Muscle layer of duodenum (tissue), 2 donors: ENCODE results near the gene NT5C1A.

Experiments
- H3K27ac ChIP-seq: one replicate; pipeline ENCODE4 v1.7.0; 2013; ENCODE audit warnings: mild to moderate bottlenecking, low read length
- H3K27me3 ChIP-seq: one replicate; pipeline ENCODE4 v1.7.0; 2013; ENCODE audit warnings: low read depth, mild to moderate bottlenecking, control low read depth, low read length
- H3K36me3 ChIP-seq, 2 donors: one replicate each; pipeline ENCODE4 v1.7.0; 2013; ENCODE audit warnings: low read length in 2 of 2, control low read depth in 1 of 2, mild to moderate bottlenecking in 1 of 2; ENCODE audit not compliant: insufficient read depth in 2 of 2, control insufficient read depth in 1 of 2
- H3K4me1 ChIP-seq, 2 donors: one replicate each; pipeline ENCODE4 v1.7.0; 2013; ENCODE audit warnings: low read length in 2 of 2, mild to moderate bottlenecking in 2 of 2, control low read depth in 1 of 2, moderate library complexity in 1 of 2; ENCODE audit not compliant: insufficient read depth in 2 of 2, control insufficient read depth in 1 of 2
- H3K4me3 ChIP-seq, 2 donors: one replicate each; pipeline ENCODE4 v1.7.0; 2013; ENCODE audit warnings: low read length in 2 of 2, low read depth in 1 of 2, mild to moderate bottlenecking in 1 of 2
- H3K9me3 ChIP-seq, 2 donors: one replicate each; pipeline ENCODE4 v1.7.0; 2013; ENCODE audit warnings: low read length in 2 of 2, control low read depth in 1 of 2, mild to moderate bottlenecking in 1 of 2; ENCODE audit not compliant: control insufficient read depth in 1 of 2
- donor health status: healthy.

NT5C1A gene

DNA sequence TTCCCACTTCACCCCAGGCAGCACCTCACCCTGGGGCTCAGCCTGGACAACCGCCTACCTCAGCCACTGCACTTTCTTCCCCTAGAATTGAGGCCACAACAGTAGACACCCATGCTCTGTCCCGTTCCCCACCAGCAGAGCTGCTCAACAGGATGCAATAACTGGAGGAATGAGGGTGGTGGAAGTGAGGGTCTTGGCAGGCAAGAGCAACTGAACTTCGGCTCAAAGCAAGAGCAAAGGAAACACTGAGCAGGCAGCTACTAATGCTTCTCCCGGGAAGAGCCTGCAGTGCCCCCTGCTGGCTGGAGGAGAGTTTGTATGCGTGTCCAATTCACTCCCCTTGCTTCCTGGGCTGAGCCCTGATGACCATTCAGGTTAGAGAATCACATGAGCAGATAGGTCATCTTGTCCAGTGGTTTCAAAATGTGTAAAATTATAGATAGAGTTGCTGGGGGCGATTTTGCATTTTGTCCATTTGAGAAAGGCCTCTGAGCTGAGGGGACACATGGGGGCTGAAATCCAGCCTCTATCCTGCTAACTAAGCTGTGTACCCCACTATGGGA lies 13.9 kb downstream of the NT5C1A start:
- Histone ChIP-seq H3K4me1 (no peaks in the 10 kb centered on the region), H3K36me3 (no peaks in the 10 kb centered on the region), H3K27ac (no peak overlapping the region), H3K27me3 (no peaks in the 10 kb centered on the region), H3K4me3 (no peak overlapping the region), H3K9me3 (no peaks in the 10 kb centered on the region)

DNA sequence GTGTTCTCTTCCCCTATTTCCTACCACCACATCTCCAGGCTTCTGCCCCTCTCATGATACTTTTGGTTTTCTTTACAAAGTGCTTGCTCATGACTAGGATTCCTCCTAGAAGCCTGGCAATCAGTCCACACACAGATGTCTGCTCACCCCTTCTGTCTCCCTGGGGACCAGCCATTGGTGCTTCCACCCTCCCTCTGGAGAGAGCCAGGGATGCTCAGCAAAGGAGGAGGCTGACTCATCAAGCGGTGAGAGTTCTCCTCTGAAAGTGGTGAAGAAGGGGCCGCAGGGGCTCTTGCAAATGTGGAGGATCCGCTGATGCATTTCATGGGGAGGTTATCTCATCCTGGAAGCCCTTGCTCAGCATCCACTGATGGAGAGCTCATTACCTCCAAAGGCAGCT lies 14.5 kb downstream of the NT5C1A start:
- H3K27me3 ChIP-seq, result no peaks in the 10 kb centered on the region
- no peaks in the 10 kb centered on the region for H3K4me1 ChIP-seq
- no peaks in the 10 kb centered on the region for H3K9me3 ChIP-seq
- H3K36me3 ChIP-seq, result no peaks in the 10 kb centered on the region
- H3K27ac ChIP-seq, result no peak overlapping the region
- H3K4me3 ChIP-seq, result no peak overlapping the region

DNA sequence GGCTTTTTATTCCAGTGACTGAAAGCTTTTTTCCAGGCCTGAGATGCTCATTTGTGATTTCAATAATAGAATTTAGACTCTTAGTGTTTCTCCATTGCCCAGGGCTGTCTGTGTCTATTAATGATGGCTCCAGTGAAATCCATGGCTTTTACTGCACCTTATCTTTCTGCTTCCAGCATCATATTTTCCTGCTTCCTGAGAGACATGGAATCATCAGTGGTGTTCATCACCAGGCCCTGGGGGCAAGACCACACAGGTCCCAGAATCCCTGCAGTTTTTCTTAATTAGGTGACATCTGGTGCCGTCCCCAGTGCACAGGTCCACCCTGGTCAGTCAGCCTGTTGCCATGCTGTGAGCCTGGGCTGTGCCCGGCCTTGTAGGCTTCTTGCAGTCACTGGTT lies 15.5 kb downstream of the NT5C1A start:
- Histone ChIP-seq H3K36me3 (no peaks in the 10 kb centered on the region), H3K4me3 (no peak overlapping the region), H3K9me3 (no peaks in the 10 kb centered on the region), H3K27me3 (no peaks in the 10 kb centered on the region), H3K27ac (no peak overlapping the region), H3K4me1 (no peaks in the 10 kb centered on the region)

DNA sequence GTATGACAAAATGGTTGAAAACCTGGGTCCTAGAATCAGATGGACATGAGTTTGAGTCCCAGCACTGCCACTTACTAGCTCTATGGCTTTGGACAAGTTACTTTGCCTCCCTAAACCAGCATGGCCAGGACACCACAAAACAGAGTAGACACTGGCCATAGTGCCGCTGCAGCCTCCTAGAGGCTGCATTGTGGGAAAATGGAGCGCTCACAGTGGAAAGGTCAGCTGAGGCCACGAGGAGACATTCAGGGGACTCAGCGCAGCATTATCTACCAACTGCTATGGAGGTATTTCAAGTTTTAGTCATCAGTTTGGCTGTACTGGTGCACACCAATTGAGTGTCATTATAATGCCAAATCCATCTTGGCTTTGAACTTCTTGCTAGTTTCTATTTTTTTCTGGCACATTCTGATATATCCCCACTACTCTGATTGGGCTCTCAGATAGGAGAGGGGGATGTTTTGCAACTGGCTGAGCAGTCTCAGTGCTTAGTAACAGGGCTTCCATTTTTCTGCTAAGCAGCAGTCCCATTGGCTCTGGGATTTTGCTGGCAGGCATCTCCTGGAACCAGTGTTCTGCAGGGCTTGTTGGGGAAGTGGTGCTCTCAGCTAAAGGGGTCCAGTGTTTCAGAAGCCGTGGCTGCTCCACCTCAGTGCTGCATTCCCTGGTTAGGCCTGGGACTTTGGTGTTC lies 16.2 kb downstream of the NT5C1A start:
- no peaks in the 10 kb centered on the region for H3K27me3 ChIP-seq
- H3K4me3 ChIP-seq, result no peak overlapping the region
- H3K27ac ChIP-seq, result no peak overlapping the region
- H3K36me3 ChIP-seq, result no peaks in the 10 kb centered on the region
- H3K9me3 ChIP-seq, result no peaks in the 10 kb centered on the region
- no peaks in the 10 kb centered on the region for H3K4me1 ChIP-seq

DNA sequence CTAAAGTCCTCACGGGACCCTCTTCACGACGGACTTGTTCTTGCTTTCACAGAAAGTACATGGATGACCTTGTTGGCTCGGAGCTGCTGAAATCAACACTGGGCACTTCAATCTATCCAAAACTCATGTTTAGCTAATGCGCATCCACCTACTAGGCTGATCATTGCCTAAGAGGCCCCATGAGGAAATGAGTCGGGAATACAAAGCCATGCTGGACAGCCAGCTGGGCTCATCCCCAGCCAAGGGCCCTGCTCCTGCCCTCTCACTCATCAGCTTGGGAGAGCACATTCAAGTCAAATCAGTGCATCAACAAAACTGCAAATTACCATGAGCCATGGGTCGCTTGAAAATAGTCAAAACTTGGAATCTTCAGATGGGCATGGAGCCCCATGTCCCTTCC lies 17.6 kb downstream of the NT5C1A start:
- Histone ChIP-seq H3K27ac (no peak overlapping the region), H3K9me3 (no peaks in the 10 kb centered on the region), H3K36me3 (no peaks in the 10 kb centered on the region), H3K4me1 (no peaks in the 10 kb centered on the region), H3K27me3 (no peaks in the 10 kb centered on the region), H3K4me3 (no peak overlapping the region)

DNA sequence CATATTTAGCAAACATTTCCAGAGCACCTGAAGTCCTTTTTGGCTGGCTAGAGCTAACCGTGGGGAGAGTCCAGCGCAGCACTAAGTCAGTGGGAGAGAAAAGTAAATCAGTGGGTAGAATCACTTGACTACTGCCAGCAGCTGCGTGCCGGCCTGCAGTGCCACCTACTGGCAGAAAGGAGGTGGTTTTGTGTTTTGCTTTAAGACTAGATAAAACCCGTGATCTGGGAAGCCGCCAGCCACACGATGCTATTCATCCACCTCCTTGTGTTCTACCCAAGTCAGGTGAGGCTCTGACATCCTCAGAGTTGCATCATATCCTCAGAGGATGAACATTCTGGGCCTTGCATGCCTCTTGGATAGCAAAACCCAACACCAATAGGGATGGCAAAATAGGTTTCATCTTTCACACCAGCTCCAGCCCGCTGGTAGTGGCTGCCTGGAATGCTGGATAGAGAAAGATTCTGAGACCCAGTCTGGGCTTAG lies 18.3 kb downstream of the NT5C1A start:
- Histone ChIP-seq H3K4me3 (no peak overlapping the region), H3K36me3 (no peaks in the 10 kb centered on the region), H3K4me1 (no peaks in the 10 kb centered on the region), H3K27ac (no peak overlapping the region), H3K27me3 (no peaks in the 10 kb centered on the region), H3K9me3 (no peaks in the 10 kb centered on the region)

DNA sequence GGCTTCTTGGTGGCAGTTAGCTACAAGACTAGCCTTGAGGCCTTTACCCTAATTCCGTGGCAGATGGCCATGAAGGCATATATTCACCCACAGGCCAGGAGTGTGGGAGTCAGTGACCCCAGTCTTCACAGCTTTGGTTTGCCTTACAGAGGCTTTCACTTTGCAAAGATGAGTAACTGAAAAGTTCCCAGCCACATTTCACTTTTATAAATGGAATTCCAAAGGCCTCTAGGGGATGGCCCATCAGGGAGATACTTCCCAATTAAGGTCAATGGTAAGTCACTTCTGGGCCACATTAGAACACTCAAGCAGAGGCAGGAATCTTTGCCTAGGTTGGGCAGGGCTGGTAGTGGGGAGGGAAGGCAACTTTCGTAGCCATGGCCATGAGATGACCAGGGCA lies 19.4 kb downstream of the NT5C1A start:
- peaks cover 0 to 4% of the 10 kb centered on the region in 2 donors for H3K4me1 ChIP-seq
- no peak overlapping the region for H3K4me3 ChIP-seq
- H3K27me3 ChIP-seq, result peaks cover 6% of the 10 kb centered on the region
- H3K36me3 ChIP-seq, result no peaks in the 10 kb centered on the region
- no peaks in the 10 kb centered on the region for H3K9me3 ChIP-seq
- H3K27ac ChIP-seq, result no peak overlapping the region

DNA sequence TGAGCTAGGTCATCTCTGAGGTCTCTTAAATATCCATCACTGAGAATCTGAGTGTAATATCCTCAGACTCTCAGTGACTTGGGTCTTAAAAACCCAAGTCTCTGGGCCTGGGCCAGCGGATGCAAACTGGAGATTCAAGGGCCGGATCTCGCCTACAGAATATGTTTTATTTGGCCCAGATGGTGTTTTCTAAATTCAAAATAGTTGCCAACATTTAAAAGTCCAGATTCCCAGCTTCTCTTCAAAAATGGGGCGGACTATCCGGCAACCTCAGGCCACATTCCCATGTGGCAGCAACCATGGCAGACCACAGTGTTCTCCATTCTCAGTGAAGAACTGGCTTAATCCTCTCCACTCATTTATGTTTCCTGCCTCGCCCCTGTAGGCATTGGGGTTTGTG lies 19.8 kb downstream of the NT5C1A start:
- H3K36me3 ChIP-seq, result no peaks in the 10 kb centered on the region
- no peak overlapping the region for H3K27ac ChIP-seq
- H3K27me3 ChIP-seq, result peaks cover 6% of the 10 kb centered on the region
- H3K4me1 ChIP-seq, result peaks cover 0 to 8% of the 10 kb centered on the region in 2 donors
- no peaks in the 10 kb centered on the region for H3K9me3 ChIP-seq
- H3K4me3 ChIP-seq, result no peak overlapping the region

DNA sequence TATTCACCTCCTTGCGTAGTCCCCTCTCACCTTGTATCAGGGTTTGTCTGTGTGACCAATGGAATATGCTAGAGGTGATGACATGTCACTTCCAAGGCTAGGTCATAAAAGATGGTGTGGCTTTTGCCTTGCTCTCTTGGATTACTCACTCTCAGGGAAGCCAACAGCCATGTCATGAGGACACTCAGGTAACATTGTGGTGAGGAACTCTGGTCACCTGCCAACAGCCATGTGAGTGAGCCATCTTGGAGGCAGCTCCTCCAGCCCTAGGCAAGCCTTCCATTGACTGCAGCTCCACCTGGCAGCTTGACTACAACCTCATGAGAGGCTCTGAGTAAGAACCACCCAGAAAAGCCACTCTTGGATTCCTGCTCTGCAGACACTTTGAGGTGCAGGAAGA lies 21.5 kb downstream of the NT5C1A start:
- Histone ChIP-seq H3K9me3 (no peaks in the 10 kb centered on the region), H3K27me3 (peaks cover 6% of the 10 kb centered on the region), H3K27ac (no peak overlapping the region), H3K36me3 (no peaks in the 10 kb centered on the region), H3K4me3 (no peak overlapping the region), H3K4me1 (peaks cover 0 to 8% of the 10 kb centered on the region in 2 donors)

DNA sequence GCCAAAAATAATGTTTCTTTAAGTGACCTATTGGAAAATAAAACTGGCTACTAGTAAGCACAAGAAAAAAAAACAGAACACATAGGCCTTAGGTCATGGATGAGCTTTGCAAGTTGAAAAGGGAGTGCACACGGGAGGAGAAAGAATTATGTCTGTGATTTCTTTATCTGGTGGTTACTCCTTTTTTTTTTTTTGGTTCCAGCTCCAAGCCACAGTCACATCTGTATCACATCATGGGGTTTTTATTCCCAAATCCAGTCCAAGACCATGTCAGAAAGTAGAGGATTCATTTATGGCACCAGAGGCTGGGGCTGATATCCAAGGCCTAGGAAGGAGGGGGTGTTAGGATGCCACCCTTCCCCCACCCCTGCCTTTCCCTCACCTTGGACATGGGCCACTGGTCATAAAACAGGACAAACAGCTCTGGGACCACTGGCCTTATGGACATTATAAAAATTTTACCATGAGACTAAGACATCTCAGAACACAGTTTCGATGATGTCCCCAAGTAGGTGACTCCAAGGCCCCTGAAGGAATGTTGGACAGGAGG lies 22.2 kb downstream of the NT5C1A start:
- H3K27me3 ChIP-seq, result peaks cover 6% of the 10 kb centered on the region
- H3K36me3 ChIP-seq, result no peaks in the 10 kb centered on the region
- H3K4me3 ChIP-seq, result no peak overlapping the region
- no peak overlapping the region for H3K27ac ChIP-seq
- peaks cover 0 to 8% of the 10 kb centered on the region in 2 donors for H3K4me1 ChIP-seq
- H3K9me3 ChIP-seq, result no peaks in the 10 kb centered on the region

DNA sequence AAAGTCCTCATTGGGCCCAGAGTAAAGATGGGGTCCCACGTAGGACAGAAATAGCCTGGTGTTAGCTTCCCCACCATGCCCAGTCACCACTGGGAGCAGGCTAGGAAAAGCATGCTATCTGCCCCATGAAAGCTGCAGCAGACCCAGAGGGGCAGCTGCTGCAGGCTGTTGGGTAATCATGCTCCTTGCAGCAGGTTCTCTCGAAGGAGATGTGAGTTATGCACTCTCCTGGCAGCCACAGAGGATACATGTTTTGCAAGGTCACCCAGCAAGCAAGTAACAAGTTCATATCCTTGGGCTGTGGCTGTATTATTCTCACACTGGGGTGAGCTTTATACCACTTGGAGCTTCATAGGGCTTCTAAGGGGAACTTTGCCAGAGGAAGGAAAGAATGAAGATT lies 23.4 kb downstream of the NT5C1A start:
- no peak overlapping the region for H3K27ac ChIP-seq
- peaks cover 0 to 8% of the 10 kb centered on the region in 2 donors for H3K4me1 ChIP-seq
- no peaks in the 10 kb centered on the region for H3K9me3 ChIP-seq
- no peaks in the 10 kb centered on the region for H3K36me3 ChIP-seq
- H3K27me3 ChIP-seq, result peaks cover 6% of the 10 kb centered on the region
- H3K4me3 ChIP-seq, result no peak overlapping the region
